K562 (cell line): Measurements from ENCODE around the gene ZFYVE21. TPM values are rescaled to one million over a fixed set of nuclear protein-coding genes. Genes with fewer than 3 reads are reported as not detected.

Experiments
- ATAC-seq: fragments of 200-7000 bp; cut with Tn5 transposase; 3 replicates; pipeline ENCODE4 v1.9.1; 2020; ENCODE audit warnings: moderate library complexity
- BruUV-seq: library from RNA; stranded (reverse); fragments of 400-500 nt; replicated peaks from 2 replicates; lab custom pipeline; 2021; lab: Mats Ljungman, UMichigan
- CTCF ChIA-PET: fragments of 300-600 bp; formaldehyde crosslinking; extraction: SDS; loops from one replicate; lab custom pipeline; 2021; ENCODE audit warnings: low intra/inter-chr PET ratio; lab: Yijun Ruan, JAX
- POLR2A ChIA-PET: fragments of 300-600, 350-650 bp; sonication (Branson Sonifier 250); formaldehyde crosslinking; extraction: SDS; loops from one replicate; lab custom pipeline; 2021; ENCODE audit warnings: antibody characterized with exemption, inconsistent platforms; lab: Yijun Ruan, JAX
- DNase-seq, 4 experiments: peaks; one replicate each; pipeline versions ENCODE4 v3.0.0 to v3.0.0-alpha.2; 2011 to 2018; ENCODE audit warnings: low spot score in 3 of 4, mixed read lengths in 3 of 4; ENCODE audit errors: extremely low read depth in 1 of 4
- FAIRE-seq: peaks from 2 replicates; lab custom pipeline; 2011; peaks lifted over from hg19 to GRCh38; lab: Jason Lieb, UNC
- H2AFZ ChIP-seq: 2 replicates; pipeline ENCODE4 v1.6.0; 2011; ENCODE audit warnings: low read depth, low read length, control low read depth, inconsistent platforms
- H3K27ac ChIP-seq: fragments of 200-600 bp; 3 replicates; pipeline ENCODE4 v1.8.0; 2011; ENCODE audit warnings: low read depth, mild to moderate bottlenecking, control low read depth, inconsistent platforms, low read length, moderate library complexity, mixed read lengths; ENCODE audit errors: extremely low read depth
- H3K27me3 ChIP-seq, 2 experiments: fragments of 300-600 bp in 1 of 2; 2 replicates in 1 of 2; 3 replicates in 1 of 2; pipeline versions ENCODE4 v1.6.0 to v1.8.0; 2011; ENCODE audit warnings: inconsistent platforms in 2 of 2, low read length in 2 of 2, mild to moderate bottlenecking in 1 of 2, mixed read lengths in 1 of 2, moderate library complexity in 1 of 2; ENCODE audit not compliant: control insufficient read depth in 2 of 2, insufficient read depth in 2 of 2
- H3K36me3 ChIP-seq: fragments of 300-600 bp; 3 replicates; pipeline ENCODE4 v1.8.0; 2011; ENCODE audit warnings: mild to moderate bottlenecking, low read length, inconsistent platforms; ENCODE audit not compliant: control insufficient read depth, insufficient read depth
- H3K4me1 ChIP-seq, 2 experiments: fragments of 200-600 bp in 1 of 2; replicated peaks in 1 of 2; 2 replicates in 1 of 2; 3 replicates in 1 of 2; pipeline versions ENCODE4 v1.5.1 to v1.8.0; 2011; ENCODE audit warnings: inconsistent platforms in 2 of 2, low read length in 2 of 2, mild to moderate bottlenecking in 1 of 2, mixed read lengths in 1 of 2, moderate library complexity in 1 of 2; ENCODE audit not compliant: control insufficient read depth in 2 of 2, insufficient read depth in 2 of 2
- H3K4me2 ChIP-seq: 2 replicates; pipeline ENCODE4 v1.6.1; 2011; ENCODE audit warnings: low read length, control low read depth, inconsistent platforms, mixed read lengths; ENCODE audit not compliant: insufficient read depth
- H3K4me3 ChIP-seq: fragments of 200-600 bp; sonication (generic), shearing (Covaris generic); 2 replicates; pipeline ENCODE4 v1.5.1; 2016; ENCODE audit warnings: control low read depth, inconsistent platforms
- H3K79me2 ChIP-seq: fragments of 200-600 bp; 3 replicates; pipeline ENCODE4 v1.8.0; 2011; ENCODE audit warnings: low read length, inconsistent platforms; ENCODE audit not compliant: control insufficient read depth, insufficient read depth
- H3K9ac ChIP-seq, 2 experiments: 2 replicates each; pipeline versions ENCODE4 v1.6.0 to v1.6.1; 2011; ENCODE audit warnings: low read depth in 2 of 2, low read length in 2 of 2, control low read depth in 1 of 2, inconsistent platforms in 1 of 2, mild to moderate bottlenecking in 1 of 2, mixed read lengths in 1 of 2; ENCODE audit not compliant: insufficient read depth in 1 of 2
- H3K9me1 ChIP-seq: one replicate; pipeline ENCODE4 v1.6.0; 2011; ENCODE audit warnings: inconsistent platforms, mild to moderate bottlenecking, low read length, moderate library complexity; ENCODE audit not compliant: control insufficient read depth, insufficient read depth
- H3K9me3 ChIP-seq: replicated peaks from 2 replicates; pipeline ENCODE4 v1.5.1; 2011; ENCODE audit warnings: low read depth, low read length, inconsistent platforms; ENCODE audit not compliant: control insufficient read depth, insufficient read depth
- H4K20me1 ChIP-seq: replicated peaks from 2 replicates; pipeline ENCODE4 v1.6.1; 2011; ENCODE audit warnings: low read length, inconsistent platforms, mixed read lengths; ENCODE audit not compliant: control insufficient read depth, insufficient read depth
- BHLHE40 ChIP-seq: IDR thresholded peaks from 2 replicates; pipeline ENCODE4 v1.6.1; 2011; ENCODE audit warnings: low read length, improper control_type of control experiment
- HEY1 ChIP-seq: fragments of 250-450 bp; sonication (Bioruptor Pico); IDR thresholded peaks from 2 replicates; pipeline ENCODE4 v1.5.0; 2020; ENCODE audit warnings: mild to moderate bottlenecking, moderate library complexity, borderline replicate concordance
- MEF2A ChIP-seq: IDR thresholded peaks from 2 replicates; pipeline ENCODE4 v1.6.1; 2011; ENCODE audit warnings: low read depth, mild to moderate bottlenecking, low read length, moderate library complexity; ENCODE audit not compliant: control insufficient read depth
- POLR2G ChIP-seq: fragments of 200-400 bp; formaldehyde crosslinking; IDR thresholded peaks from 2 replicates; pipeline ENCODE4 v1.6.1; 2017; ENCODE audit warnings: low read depth, mild to moderate bottlenecking, antibody characterized with exemption, low read length, moderate library complexity
- TAF15 ChIP-seq: fragments of 200-400 bp; formaldehyde crosslinking; IDR thresholded peaks from 2 replicates; pipeline ENCODE4 v1.6.1; 2017; ENCODE audit warnings: mild to moderate bottlenecking, low read depth, low read length, moderate library complexity
- TCF7 ChIP-seq: sonication (generic); IDR thresholded peaks from 2 replicates; pipeline ENCODE4 v1.6.1; 2016; ENCODE audit warnings: antibody characterized with exemption, borderline replicate concordance
- WGBS: fragments of 100-300 bp; shearing (Covaris generic); methylation state at CpG from one replicate; pipeline ENCODE4 v1.1.6; 2016; ENCODE audit warnings: low coverage, mixed read lengths; ENCODE audit not compliant: insufficient coverage; ENCODE audit errors: missing lambda C conversion rate; 5-methylcytosine and 5-hydroxymethylcytosine counted together
- in situ Hi-C: fragments of 300-500 bp; cut with MboI; formaldehyde crosslinking; loops from 4 replicates; pipeline ENCODE4 v1.15.0; 2018; ENCODE audit warnings: inconsistent platforms, mixed read lengths
- intact Hi-C: fragments of 100-400 bp; cut with micrococcal nuclease; formaldehyde crosslinking; loops from 2 replicates; pipeline ENCODE4 v1.14.2; 2022
- polyA plus RNA-seq, 8 experiments: library from polyadenylated mRNA; depleted of rRNA in 4 of 8; stranded (reverse) in 5 of 8; unstranded in 3 of 8; fragments of >200 nt; fragmentation: Nextera tagmentation in 2 of 8; fragmentation: Illumina TruSeq in 1 of 8; extraction: Ambion mirVana in 2 of 8; extraction: Trizol in 1 of 8; gene quantifications; 2 replicates each; pipeline versions ENCODE4 v1.2.1 to v1.2.3, GENCODE V29; 2011 to 2014; ENCODE audit warnings: inconsistent platforms in 1 of 8, missing spikeins in 1 of 8
- total RNA-seq, 7 experiments: library from RNA; depleted of rRNA in 6 of 7; stranded (reverse); fragments of >200 nt in 6 of 7; fragmentation: Illumina TruSeq in 2 of 7; extraction: Trizol in 2 of 7; gene quantifications; 2 replicates each; pipeline versions ENCODE4 v1.2.1 to v1.2.3, GENCODE V29; 2011 to 2021; ENCODE audit warnings: low replicate concordance in 1 of 7
- TF ChIP-seq, protein P1 (sequence below): fragments of 450-650 bp; IDR thresholded peaks from 2 replicates; pipeline ENCODE4 v1.6.1; 2017; ENCODE audit warnings: mild to moderate bottlenecking, moderate library complexity

Gene ZFYVE21
- total and polyA plus RNA-seq, 9 of the 15 experiments (the other 6 are each of a cell fraction or from before 2014, with no cell fraction given), result 0.90 to 23.1 (median 15.6) TPM

DNA sequence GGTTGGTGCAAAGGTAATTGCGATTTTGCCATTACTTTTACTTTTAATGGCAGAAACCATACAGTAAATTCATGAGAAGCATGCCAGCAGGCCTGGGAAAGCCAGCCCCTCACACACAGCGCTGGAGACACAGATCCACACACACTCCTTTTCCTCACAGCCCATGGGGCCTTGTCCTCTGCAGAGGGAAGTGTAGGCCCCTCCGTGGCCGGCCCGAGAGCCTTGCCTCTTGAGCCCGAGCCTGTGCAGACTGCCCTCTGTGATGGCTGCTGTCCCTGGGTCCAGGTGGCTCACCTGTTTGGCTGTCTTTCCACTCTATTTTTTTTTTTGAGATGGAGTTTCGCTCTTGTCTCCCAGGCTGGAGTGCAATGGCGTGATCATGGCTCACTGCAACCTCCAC is 39.7 kb upstream of the ZFYVE21 start:
- Histone ChIP-seq H3K27me3 (no peaks in the 10 kb centered on the region), H3K4me1 (no peaks in the 10 kb centered on the region), H3K4me2 (no peak overlapping the region), H3K9me1 (no peaks in the 10 kb centered on the region), H3K9me3 (no peaks in the 10 kb centered on the region), H3K79me2 (no peaks in the 10 kb centered on the region), H3K36me3 (peaks cover 83% of the 10 kb centered on the region), H3K27ac (no peak overlapping the region), H4K20me1 (no peaks in the 10 kb centered on the region), H2AFZ (no peak overlapping the region), H3K4me3 (no peak overlapping the region), H3K9ac (no peak overlapping the region)
- FAIRE-seq (no peak), DNase-seq (no peak), ATAC-seq (no peak)
- intact Hi-C loops (no loop called here), in situ Hi-C loops (loop anchor here (10.0 kb wide), 1 partner anchor 101 kb away; no protein-coding TSS in a partner anchor)
- POLR2A ChIA-PET, result no interaction called here
- no TSS peak for BruUV-seq
- WGBS, result 94% methylated on average over 7 of the region's 8 CpGs
- CTCF ChIA-PET, result no interaction called here
- TF ChIP-seq TCF7 (no peak), POLR2G (0 out of 2 replicates have a peak, but pooled peaks have one; percentile 15)

DNA sequence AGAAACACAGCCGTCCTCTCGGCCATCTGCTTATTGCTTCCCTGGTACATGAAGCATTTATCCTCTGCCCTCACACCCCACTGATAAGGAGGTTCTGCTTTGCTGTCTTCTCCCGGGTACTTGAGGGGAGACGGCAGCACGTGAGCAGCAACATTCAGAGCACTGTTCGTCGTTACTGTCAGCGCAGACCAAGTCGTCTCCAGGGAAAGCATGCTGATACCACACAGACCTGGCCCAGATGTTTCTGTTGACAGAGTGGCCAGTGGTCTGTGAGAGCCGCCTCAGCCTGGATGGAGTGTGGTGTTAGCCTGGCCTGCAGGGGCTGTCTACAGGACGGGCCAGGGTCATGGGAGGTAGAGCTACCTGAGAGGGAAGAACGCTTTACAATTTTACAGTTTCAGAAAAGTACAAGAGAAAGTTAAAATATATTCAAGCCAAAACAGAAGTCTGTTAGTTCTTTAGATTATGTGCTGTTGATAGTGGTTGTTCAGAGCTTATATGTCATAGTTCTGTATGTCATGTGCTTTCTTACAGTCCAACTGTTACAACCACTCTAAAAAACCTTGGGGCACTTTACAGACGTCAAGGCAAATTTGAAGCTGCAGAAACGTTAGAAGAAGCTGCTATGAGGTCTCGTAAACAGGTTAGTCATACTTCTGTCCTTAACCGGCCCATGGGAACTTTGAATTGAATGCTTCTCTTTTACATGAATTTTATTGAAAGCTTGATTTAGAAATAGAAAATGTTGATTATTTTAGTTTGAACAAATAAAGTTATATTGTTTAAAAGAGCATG is 38.5 kb upstream of the ZFYVE21 start:
- no peaks in the 10 kb centered on the region for H3K4me1 ChIP-seq
- TF ChIP-seq MEF2A (no peak), HEY1 (no peak), TAF15 (no peak), BHLHE40 (no peak)
- TF ChIP-seq, protein P1, sequence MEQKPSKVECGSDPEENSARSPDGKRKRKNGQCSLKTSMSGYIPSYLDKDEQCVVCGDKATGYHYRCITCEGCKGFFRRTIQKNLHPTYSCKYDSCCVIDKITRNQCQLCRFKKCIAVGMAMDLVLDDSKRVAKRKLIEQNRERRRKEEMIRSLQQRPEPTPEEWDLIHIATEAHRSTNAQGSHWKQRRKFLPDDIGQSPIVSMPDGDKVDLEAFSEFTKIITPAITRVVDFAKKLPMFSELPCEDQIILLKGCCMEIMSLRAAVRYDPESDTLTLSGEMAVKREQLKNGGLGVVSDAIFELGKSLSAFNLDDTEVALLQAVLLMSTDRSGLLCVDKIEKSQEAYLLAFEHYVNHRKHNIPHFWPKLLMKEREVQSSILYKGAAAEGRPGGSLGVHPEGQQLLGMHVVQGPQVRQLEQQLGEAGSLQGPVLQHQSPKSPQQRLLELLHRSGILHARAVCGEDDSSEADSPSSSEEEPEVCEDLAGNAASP, result no peak
- CTCF ChIA-PET, result no interaction called here
- POLR2A ChIA-PET, result interaction anchor here (0.6 to 1.2 kb wide), 3 partner anchors 17 to 53 kb away, joined by 3 to 4 read pairs (median 3); partner anchors contain the start of genes XRCC3 and ZFYVE21
- H4K20me1 ChIP-seq, result no peaks in the 10 kb centered on the region
- WGBS, result 85% methylated on average over 15 of the region's 16 CpGs
- H3K27me3 ChIP-seq, result no peaks in the 10 kb centered on the region
- intact Hi-C loops (no loop called here), in situ Hi-C loops (loop anchor here (10.0 kb wide), 1 partner anchor 102 kb away; no protein-coding TSS in a partner anchor)
- H3K79me2 ChIP-seq, result no peaks in the 10 kb centered on the region
- H3K36me3 ChIP-seq, result peaks cover 79% of the 10 kb centered on the region
- no peak overlapping the region for H3K27ac ChIP-seq
- no peak for ATAC-seq
- no peak overlapping the region for H3K4me2 ChIP-seq
- no peaks in the 10 kb centered on the region for H3K9me1 ChIP-seq
- no peak for FAIRE-seq
- H3K9ac ChIP-seq, result no peak overlapping the region
- BruUV-seq, result no TSS peak
- no peak for DNase-seq
- H3K9me3 ChIP-seq, result no peaks in the 10 kb centered on the region
- no peak overlapping the region for H3K4me3 ChIP-seq
- H2AFZ ChIP-seq, result no peak overlapping the region
